ENCODE results near the gene ZNF385C.
"Not testable (repeated sequence)": the region's sequence is repeated elsewhere in the genome, so short reads cannot be mapped to it uniquely, and the experiment has no call there.

ZNF385C gene

DNA sequence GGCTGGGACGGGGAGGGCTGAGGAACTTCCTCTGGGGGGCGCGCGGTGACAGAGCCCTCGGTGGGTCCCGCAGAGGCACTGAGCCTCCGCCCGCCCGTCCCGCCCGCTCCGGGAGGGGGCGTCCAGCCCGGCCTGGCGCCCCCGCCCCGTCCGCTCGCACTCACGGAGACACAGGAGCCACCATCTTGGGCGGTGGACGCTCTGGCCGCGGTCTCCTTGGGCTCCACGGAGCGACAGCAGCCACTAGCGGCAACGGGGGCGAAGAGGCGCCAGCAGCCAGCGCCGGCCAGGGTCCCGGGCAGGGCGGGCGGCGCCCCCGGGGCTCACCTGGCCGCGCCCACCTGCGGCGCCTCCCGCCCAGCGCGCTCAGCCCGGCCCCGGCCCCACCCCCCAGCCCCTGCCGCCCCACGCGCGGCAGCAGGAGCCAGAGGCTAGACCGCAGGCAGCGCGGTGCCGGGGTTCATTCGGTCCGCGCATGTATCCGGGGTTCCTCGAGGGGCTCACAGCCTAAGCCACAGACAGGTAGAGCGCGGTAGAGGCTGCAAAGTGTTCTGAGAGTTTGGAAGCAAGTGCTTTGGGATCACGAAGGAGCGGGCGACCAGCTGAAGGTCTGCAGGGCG lies 47.8 kb downstream of the ZNF385C start, which contains the start of gene C17orf113:
TSS of gene C17orf113 (minus strand) at position 209 of the 620 bp plus-strand sequence. CDS start 7,225 bp downstream, outside the sequence.
- DNase-seq (ENCODE audit: low spot score): peak; percentile 30

DNA sequence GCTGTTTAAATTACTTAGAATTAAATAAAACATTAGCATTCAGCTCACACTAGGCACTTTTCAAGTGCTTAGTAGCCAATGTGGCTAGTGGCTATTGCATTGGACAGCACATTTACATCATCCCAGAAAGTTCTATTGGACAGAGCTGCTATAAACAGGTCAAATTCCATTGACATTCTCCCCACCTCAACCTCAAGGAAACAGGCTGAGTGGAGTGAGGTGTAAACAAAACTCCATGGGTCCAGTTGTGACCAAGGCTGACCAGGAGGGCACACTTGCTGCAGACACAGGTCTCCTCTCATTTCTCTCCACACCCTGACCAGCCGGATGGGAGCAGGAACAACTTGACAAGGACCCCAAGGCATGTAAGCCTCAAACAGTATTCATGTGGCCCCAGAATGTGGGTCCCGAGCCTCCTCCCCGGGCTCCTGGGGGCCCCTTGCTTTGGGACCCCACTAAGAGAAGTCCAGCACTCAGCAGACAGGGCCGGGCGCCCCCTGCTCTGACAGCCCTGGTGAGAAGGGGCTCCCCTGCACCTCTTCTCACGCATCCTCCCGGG lies 48.4 kb downstream of the ZNF385C start:
- DNase-seq (ENCODE audit: low spot score): no peak

DNA sequence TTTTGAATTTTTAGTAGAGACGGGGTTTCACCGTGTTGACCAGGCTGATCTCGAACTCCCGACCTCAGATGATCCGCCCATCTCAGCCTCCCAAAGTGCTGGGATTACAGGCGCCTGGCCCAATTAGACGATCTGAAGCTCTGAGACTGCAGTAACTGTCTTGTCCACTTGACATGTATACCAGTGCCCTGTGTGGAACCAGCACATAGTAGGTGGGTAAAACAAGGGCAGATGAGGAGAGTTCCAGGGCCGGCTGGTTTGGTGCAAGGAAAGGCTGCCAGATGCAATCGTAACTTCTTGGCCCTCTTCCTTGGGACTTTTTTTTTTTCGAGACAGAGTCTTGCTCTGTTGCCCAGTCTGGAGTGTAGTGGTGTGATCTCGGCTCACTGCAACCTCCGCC lies 50.9 kb downstream of the ZNF385C start:
- DNase-seq (ENCODE audit: low spot score): no peak

DNA sequence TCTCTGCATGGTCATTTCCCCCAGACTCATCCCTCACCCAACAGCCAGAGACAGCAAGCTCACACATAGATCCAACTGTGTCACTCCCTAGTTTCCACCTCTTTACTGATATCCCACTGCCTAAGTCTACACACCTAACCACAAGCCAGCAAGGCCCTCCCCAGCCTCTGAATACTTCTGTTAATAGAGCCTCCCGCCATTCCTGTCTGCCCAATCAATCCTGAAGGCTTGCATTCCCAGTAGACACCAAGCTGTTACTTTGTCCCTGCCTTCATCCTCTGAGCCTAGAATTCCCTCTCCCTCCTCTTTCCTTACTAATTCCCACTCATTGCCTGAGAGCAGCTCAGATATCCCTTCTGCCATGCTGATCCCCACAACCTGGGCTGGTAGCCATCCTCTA lies 52.6 kb downstream of the ZNF385C start:
- DNase-seq (ENCODE audit: low spot score): no peak

DNA sequence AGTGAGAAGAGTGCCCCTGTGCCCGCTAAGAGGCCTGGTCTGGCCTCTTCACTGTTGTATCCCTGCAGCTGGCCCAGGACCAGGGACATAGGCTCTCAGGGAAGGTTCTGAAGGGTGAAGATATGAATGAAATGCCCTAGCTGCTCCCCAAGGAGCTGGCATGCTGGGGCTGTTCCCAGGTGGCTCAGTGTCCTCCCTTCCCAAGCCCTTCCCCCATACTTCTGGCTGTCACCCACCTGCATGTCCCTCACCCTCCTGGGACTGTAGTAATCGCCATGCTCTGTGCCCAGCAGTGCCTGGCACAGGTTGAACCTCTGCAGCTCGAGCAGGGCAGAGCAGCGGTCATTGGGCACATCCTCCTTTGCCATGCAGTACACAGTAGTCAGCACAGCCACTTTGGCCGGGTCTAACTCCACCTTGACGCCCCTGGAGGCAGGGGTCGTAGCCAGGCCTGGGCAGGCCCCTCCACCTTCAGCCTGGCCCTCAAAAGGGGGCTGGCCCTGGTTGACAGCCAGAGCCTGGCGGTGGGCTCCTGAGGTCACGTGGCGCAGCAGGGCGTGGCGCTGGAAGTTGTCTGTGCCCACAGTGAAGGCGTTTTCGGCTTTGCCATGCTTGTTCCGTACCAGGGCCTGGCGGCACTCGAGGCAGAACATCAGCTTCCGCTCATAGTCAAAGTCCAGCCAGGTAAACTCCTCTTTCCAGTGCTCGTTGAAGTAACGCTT lies 55.5 kb downstream of the ZNF385C start:
- DNase-seq (ENCODE audit: low spot score): no peak

DNA sequence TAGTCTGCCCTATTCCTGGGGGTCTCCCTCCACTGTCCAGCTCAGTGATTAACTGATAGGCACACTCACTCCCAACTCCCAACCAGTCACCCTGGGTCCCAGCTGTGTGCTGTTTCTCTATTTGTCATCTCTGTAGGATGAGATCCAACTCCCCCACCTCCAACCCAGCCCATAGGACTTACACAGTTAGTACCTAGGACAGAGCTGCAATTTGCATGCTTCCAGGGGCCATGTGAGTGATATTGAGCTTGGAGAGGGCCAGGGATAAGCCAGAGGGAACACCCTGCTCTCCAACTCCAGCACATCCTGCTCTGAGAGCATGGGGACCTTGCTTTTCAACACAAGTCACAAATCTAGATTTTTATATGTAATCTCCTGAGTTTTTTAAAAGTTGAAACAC lies 56.7 kb downstream of the ZNF385C start:
- no peak for DNase-seq (ENCODE audit: low spot score)

DNA sequence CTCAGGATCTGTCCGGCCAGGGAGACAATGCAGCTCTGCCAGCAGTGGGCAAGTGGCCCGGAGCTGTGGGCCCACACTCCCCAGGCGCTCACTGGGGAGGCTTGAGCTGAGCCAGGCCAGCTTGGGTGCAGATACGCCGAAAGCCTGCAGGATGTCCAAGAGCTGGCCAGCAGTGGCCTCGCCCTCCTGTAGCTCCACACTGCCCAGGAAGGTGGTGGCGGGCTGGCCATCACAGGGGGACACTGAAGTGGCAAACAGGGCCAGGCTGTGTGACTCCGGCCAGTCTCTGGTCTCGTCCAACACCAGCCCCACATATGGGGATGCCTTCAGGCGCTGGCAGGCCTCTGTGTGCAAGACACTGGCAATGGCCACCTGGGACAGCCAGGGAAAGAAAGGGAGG lies 57.5 kb downstream of the ZNF385C start:
- no peak for DNase-seq (ENCODE audit: low spot score)

DNA sequence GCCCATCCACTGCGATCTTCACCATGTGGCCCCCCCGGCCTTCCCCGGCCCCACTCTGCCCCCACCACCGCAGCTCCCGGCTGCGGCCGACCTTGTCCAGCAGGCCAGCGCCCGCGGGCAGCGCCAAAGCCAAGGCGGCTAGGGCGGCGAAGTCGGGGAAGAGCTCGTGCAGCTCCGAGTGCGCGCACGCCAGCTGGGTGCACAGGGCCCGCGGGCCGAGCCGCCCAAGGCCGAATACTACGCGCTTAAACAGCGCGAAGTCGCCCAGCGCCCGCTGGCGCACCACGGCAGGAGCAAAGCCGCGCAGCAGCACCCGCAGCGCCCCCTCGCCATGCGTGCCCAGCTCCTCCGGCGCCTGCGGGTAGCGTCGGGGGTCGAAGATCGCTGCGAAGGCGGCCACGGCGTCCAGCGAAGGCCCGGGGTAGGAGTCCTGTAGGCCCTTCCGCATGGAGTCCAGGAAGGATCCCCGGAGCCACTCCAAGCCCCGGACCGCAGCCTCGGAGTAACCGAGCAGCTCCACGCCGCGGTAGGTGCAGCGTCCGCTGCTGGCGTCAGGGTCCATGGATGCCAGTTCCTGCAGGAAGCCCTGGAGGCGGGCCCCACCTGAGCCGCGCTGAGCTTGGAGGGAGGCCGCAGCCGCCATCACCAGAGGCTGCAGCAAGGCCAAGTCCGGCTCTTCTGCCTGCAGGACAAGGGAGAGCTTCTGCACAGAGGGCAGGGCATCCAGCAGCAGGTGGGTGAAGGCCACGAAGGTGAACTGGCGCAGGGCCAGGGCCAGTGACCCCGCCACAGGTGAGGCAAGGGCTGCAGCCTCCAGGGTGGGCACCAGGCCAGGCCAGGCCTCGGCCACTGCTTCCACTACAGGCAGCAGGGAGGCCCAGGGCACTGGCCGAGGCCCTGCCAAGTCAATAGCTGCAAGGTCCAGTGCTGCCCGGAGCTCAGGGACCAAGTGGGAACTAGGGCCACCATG lies 58.2 kb downstream of the ZNF385C start:
- no peak for DNase-seq (ENCODE audit: low spot score)

DNA sequence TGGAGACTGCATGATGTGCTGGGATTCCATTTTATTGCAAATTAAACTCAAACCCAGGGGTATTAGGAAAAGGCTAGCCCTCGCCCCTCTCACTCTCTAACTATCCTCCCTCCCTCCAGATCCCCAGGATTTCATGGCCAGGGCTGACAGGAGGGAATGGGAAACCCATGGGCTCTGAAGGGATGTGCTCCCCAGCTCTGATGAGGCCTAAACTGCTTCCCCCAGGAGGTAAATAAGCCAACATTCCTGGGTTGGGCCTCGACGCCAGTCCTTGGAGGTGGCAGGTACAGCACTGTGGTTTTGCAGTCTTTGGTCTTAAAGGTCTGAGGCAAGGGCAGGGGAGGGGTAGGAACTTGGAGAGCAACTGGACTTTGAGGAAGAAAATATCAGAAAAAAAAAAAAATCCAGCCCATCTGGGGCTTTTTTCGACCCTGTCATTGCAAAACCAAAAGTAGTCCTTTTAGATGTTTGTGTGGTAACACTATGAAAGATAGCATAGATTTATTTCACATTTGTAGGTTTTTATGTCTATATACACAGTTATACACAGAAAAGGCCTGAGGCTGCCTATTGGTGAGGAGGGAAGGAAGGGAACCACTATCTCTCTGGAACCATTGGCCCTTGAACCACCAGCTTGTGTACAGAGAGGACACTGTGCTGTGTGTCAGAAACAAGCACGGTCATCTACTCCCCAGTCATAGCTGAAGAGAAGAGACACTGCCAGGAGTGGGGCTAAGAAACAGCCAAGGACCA lies 59.9 kb downstream of the ZNF385C start:
- DNase-seq (ENCODE audit: low spot score): no peak

DNA sequence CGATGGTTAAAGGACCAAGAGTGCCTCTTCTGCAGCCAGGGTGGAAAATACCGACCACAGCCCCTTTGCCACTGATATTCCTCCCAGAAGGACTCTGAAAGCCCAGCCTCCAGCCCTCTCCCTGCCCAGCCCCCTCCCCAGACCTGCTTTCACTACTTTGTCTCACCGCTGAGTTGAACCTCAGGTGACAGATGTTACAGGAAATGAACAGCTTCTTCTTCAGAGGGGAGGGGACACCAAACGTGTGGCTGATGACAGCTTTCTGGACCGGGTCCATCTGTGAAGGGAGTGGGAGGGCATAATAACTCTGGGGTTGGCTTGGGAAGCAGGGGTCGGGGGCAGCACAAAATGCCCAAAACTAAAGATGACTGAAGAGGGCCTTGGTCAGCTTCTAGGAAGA lies 64.2 kb downstream of the ZNF385C start:
- no peak for DNase-seq (ENCODE audit: low spot score)

DNA sequence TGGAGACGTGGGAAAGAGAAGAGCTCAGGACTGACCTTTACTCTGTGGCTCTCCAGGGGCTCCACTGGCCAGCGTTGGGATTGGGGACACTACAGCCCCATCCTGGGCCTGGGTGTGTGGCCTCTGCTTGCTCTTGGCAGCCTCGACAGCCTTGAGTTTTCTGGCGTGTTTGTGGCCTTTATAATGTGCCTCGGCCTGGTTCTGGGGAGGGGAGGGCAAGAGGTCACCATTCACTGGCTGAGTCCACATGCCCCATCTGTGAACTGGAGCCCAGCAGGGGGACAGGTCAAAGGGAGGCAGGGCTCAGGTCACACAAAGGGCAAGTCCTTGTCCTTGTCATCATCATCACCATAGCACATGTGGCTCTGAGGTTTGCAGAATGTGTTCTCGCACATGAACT lies 66.7 kb downstream of the ZNF385C start:
- DNase-seq (ENCODE audit: low spot score): no peak

DNA sequence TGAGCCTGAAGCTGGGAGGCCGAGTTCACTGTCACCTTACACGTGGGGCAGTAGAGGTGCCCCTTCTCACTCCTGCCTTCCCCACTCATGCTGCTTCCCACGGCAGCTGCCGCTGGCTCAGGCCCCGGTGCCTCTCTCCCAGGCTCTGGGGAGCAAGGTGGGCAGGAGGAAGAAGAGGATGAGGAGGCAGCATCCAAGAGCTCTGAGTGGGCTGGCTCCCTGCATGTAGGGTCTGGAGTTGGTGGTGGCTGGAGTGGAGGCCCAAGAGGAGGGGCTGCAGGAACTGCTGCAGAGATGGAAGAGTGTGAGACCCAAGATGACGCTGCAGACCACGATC lies 69.5 kb downstream of the ZNF385C start:
- DNase-seq (ENCODE audit: low spot score): no peak

DNA sequence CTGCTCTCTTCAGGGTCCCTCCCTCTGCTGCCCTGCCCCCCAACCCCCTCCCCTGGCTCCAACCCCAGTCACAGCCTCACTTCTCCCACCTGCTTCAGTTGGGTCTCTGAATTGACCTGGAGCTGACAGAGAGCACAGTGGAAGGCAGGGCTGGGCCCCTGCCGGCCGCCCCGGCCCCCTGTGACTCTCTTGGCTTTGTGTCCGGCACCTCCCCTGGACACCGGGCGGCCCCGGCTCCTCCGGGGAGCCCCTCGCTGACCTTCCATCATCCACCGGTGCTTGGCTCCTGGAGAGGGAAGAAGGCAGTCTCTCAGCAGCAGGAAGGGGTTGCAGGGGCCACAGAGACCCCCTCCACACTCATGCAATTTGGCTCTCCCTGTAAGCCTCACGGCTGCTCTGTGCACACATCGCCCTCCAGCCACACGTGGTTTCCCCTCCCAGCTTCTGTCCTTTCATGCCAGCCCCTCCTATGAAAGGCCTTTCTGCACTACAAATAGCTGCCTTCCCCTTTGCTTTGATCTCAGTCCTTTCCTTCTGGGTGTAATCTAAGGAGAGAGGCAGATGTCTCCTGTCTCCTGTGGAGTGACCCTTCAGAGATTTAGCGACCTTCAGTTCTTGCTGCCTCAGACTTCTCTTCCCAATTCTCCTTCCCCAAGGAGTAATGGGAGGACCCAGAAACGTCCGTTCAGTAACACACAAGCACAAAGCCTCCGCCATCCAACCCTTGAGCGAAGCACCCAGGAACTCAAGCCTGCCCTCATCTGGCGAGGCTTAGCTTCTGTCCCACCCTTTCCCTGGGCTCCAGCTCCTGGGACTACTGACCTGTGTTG lies 70.1 kb downstream of the ZNF385C start:
- DNase-seq (ENCODE audit: low spot score): no peak

DNA sequence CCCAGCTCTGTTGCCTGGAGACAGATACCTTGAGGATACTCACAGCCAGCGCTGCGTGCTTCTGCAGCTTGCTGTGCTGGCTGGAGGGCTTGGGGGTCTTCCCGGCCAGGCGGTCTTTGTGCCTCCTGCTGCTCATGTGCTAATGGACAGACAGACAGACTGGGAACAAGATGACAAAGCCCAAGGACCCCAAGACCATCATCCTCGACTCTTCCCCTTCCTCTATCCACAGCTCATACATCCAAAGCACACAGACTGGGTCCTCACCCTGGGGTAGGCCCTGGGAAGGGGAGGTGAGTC lies 70.7 kb downstream of the ZNF385C start:
- DNase-seq (ENCODE audit: low spot score): no peak

DNA sequence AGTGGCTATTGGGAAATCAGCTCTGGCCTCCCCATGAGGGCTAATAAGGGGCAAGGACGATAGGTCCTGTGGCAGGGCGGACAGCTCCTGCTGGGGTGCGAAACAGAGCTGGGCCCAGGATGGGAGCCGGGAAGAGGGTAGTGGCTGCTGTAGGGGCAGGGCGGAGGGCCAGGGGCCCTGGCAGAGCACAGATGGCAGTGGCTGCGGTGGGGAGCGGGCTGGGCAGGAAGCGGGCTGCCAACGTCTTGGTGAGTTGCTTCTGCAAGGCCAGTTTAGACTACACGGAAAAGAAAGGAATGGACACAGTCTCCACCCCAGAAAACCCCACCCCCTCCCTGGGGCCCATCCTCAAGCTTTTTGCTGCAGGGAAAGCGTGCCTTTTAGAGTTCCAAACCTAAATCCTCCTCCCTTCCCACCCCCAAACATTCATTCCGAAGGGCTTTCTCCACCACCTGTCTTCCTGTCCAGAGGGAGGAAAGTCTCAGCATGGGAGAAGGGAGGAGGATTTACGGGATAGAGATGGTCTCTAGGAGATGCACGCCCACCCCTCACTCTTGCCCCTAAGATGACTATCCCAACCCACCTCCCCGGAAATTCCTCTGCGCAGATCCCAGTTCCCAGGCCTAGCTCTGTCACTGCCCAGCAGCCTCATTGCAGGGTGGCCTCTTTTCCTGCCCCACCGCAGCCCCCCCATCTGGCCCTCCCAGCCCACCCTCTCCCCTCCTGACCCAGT lies 71.2 kb downstream of the ZNF385C start:
- DNase-seq (ENCODE audit: low spot score): no peak

DNA sequence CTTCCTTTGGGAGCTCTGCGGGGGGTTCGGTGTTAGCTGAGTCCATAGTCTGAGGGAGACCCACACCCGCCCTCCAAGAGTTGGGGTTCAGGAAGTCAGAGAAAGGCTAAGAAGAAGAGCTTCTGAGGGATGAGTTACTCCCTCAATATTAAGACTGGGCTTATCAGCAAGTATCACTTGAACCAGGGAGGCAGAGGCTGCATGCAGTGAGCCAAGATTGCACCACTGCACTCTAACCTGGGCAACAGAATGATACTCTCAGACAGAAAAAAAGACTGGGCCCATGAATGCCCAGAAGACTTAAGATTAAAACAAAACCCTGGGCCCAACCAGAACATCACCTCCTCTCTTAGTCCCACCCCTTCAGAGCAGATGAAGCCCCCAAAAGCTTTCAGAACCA lies 72.3 kb downstream of the ZNF385C start:
- DNase-seq (ENCODE audit: low spot score): no peak

DNA sequence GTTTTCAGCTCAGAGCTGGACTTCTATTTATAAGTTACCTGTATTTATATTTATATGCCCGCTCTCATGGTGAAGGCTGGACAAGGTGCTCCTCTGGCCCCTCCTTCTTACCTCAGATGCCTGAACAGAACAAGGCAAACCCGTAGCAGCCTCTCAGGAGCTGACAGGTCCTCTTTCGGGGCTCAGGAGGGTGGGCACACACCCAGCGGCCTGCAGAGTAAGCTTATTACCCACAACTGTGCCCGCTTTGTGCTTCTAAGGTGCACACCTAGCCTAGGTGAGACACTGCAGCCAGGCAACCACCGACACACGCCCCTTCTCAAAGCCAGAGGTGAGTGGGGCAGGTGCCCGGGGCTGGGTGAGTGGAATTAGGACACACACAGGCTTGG lies 73.1 kb downstream of the ZNF385C start:
- no peak for DNase-seq (ENCODE audit: low spot score)

DNA sequence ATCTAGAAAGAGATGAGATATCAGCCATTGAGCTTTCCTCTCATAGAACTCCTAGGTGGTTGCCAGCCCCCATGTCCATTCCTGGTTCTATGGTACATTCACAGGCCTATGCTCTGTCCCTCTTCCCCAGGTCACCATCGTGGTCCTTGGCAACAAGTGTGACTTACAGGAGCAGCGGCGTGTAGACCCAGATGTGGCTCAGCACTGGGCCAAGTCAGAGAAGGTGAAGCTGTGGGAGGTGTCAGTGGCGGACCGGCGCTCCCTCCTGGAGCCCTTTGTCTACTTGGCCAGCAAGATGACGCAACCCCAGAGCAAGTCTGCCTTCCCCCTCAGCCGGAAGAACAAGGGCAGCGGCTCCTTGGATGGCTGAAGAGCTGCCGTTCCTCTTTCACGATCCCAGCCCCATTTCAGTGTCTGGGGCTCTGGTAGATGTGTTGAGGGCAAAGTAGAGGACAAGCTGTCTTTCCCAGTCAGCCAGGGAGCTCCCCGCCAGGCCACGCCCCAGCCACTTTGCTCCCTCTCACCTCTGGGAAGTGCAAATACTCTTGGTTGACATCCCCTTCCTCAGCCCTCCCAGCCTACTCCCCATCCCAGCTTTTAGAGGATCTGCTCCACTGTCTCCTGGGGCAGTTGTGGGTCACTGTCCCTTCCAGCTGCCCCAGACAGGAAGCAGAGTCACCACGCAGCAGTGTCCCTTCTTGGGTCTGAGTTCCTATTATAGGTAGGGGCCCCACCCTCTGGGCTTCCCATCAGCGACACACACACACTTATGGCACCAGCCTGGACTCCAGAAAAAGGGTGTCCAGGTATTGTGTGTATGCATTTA lies 74.5 kb downstream of the ZNF385C start:
- DNase-seq (ENCODE audit: low spot score): no peak

DNA sequence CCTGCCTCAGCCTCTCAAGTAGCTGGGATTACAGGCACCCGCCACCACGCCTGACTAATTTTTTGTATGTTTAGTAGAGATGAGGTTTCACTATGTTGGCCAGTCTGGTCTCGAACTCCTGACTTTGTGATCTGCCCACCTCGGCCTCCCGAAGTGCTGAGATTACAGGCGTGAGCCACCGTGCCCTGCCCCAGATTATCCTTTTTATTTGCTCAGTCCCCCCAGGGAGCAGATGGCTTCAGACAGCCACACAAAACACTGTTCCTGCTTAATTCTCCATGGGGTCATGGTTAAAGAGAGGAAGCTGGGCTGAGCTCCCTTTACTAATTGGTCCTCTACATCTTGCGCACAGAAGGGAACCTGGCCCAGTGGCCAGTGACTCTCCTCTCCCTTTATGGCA lies 77.4 kb downstream of the ZNF385C start:
- not testable (repeated sequence) for DNase-seq (ENCODE audit: low spot score)
